GM21367 (cell line): Measurements from ENCODE around the gene TRIO.
A peak's percentile ranks its signal among the peaks of the same experiment; 100 is the strongest.
"Not testable (repeated sequence)": the region's sequence is repeated elsewhere in the genome, so short reads cannot be mapped to it uniquely, and the experiment has no call there.

Source experiments
- ATAC-seq: cut with Tn5 transposase; IDR thresholded peaks from one replicate; pipeline ENCODE4 v1.9.1; 2021; ENCODE audit not compliant: unreplicated experiment

Gene TRIO

DNA sequence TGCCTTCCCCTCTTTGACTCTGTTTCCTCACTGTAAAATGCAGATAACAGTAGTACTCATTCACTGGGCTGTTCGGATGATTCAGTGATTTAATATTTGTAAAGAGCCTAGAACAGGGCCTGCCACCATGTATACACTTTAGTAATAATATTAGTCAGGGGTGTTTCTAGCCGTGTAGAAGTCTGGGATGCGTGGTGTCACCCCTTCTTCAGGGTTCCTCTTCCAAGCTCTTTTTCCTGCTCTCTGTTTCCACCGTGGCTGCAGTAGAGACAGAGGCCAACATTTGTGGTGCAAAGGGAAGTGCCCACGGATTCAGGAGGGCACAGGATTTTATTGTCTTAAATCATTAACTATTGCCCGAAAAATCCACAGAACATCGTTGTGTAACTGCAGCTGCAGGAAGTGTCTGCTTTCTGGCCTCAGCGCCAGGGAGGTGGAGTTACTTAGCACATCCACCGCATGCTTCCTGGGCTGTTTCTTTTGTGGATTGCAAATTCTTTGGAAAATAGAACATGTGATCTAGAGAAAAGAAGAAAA is 61.7 kb downstream of the TRIO start:
- ATAC-seq = no peak

DNA sequence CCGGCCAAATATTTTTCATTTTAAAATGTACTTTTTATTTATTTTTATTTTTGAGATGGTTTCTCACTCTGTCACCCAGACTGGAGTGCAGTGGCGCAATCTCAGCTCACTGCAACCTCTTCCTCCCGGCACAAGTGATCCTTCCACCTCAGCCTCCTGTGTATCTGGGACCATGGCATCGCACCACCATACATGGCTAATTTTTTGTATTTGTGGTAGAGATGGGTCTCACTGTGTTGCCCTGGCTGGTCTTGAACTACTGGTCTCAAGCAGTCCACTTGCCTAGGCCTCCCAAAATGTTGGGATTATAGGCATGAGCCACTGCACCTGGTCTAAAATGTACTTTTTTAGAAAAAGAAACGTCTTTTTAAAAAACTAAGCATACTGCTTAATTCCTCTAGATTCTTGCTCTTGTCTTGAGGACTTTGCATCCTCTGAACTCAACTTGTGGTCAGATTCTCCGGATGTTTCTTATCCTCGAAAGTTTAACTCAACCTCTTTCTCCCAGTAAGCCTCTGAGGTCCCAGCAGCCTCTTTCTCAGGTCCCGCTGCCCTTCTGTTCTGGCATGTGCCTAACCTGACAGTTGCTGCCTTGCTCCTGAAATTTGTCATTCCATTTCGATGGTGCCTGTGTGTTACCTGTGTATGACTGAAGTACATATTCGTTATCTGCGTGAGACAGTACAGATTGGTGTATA is 63.0 kb downstream of the TRIO start:
- ATAC-seq = no peak

- not testable (repeated sequence) for ATAC-seq
These were observed 64.3 kb downstream of the TRIO start for GRCh38 chr5:14207428-14207827.

DNA sequence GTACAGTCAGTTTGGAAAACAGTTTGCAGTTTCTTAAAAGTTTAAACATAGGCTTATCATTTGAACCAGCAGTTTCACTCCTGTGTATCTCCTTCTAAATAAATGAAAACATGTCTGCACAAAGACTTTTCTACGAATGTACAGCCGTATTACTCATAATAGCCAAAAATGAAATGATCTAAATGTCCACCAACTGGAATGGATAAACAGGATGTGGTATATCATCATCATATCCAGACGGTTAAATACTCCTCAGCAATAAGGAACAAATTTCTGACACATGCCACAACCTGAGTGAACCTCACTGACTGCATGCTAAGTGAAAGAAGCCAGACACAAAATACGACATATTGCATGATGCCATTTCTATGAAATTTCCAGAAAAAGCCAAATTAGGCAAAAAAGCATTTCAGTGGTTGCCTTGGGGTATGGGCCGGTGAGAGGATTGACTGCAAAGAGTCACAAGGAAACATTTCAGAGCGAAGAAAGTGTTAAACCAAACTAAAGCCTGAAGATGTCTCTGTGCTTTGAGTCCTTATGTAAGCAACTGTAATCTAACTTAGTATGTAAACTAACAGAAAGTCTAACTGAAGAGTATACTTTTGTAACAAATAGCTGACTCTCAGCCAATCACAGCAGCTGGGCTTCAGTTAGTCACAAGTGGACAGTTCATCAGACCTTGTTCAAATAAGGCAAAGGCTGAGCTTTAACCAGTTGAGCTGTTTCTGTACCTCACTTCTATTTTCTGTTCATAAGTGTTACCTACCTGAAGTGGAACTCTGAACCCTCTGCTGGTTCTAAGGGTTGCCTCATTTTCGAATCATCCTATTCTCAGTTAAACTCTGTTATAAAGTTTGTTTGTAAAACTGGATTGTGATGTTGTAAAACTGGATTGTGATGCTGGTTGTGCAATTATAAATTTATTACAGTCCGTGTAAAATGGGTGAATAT is 65.2 kb downstream of the TRIO start:
- peak; percentile 48 for ATAC-seq

- no peak for ATAC-seq
These were observed 66.2 kb downstream of the TRIO start for GRCh38 chr5:14209222-14209822.

- no peak for ATAC-seq
These were observed 66.7 kb downstream of the TRIO start for GRCh38 chr5:14209836-14210235.

GRCh38 chr5:14210729-14211128 is 67.6 kb downstream of the TRIO start:
- no peak for ATAC-seq

DNA sequence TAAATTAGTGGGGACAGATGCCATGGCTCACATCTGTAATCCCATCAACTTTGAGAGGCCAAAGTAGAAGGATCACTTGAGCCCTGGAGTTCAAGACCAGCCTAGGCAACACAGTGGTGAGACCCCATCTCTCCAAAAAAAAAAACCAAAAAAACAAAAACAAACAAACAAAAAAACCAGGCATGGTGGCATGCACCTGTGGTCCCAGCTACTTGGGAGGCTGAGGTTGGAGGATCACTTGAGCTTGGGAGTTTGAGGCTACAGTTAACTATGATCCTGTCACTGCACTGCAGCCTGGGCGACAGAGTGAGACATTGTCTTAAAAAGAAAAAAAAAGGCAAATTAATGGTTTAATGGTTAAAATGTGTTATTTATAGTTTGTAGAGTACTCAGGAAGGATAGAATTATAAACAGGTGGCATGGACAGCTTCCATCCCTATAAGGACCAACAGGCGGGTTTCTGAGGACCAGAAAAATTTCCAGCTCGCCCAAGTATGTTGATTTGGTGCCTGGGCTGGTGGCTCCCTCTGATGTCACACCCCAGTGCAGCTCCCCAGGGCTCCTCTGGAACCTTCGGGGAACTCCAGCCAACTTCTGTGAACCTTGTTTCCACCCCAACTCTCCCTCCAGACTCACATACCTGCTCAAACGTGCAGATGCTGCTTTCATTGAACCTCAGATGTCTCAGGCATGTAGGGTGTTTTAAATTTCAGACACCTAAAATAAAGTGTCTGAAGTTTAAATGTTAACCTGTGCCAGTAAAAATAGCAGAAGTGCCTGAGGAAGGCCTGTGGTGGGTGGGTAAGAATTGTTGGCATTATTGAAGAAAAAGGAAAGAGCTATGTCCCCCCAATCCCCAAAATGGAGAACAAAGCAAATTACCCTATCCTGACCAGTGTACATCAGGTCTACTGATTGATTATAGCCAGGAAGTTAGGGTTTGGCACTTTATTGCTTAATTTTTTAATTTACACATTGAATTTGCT is 69.0 kb downstream of the TRIO start:
- ATAC-seq = no peak

DNA sequence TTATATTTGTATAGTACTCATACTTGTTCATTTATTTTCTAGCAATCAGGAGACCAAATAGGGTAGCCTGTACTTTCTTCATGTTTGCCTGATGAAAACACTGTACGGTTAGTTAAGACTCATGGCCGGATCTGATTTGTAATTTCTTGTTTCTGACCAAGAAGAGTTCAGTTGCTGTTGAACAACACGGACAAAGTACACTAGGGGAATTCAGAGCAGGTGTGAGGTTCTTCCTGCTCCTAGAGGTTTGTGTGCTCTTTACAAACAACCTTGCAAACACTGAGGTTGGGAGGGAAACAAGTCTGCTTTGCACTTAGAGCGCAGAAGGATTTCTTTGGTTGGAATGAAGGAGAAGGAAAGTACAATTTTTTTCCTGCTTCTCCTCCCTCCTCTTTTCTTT is 69.7 kb downstream of the TRIO start:
- ATAC-seq = peak; percentile 33

DNA sequence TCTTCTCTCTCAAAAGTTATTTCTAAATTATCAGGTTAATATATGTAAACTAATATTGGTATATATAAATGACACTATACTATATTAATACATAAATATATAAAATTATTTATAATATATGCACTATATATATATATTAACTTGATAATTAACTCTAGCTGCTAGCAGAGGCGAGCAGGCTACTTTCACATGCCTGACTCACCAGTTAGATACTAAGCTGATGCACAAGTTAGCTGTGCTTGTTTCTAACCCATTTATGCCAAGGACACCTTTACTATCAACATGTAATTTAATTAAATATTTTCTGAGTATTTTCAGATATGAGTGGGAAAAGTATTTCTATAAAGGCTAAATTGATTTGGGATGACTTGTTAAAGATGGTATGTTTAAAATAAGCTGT is 70.1 kb downstream of the TRIO start:
- no peak for ATAC-seq

GRCh38 chr5:14213813-14214585 is 70.9 kb downstream of the TRIO start:
- ATAC-seq = no peak

GRCh38 chr5:14215901-14216300 is 72.8 kb downstream of the TRIO start:
- ATAC-seq = no peak

GRCh38 chr5:14216372-14216771 is 73.2 kb downstream of the TRIO start:
- no peak for ATAC-seq

- no peak for ATAC-seq
These were observed 73.8 kb downstream of the TRIO start for GRCh38 chr5:14216902-14217301.

DNA sequence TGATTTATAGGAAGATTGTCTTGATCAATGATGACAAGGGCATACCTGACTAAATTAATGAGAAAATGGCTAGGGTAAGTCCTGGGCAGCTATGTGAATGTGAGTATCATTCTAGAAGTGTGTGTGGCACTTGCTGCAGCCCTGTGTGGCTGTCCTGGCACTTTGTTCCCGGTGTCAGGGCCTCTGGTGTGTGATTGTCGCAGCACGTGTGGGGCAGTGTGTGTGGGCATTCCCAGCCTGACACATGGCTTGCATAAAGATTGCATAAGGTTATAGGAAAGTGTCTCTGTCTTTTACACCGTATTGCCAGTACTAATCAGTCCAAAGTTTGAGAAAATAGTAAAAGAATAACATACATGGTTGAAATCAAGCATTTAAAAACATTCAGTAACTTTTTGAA is 74.4 kb downstream of the TRIO start:
- ATAC-seq = no peak

- no peak for ATAC-seq
These were observed 74.9 kb downstream of the TRIO start for GRCh38 chr5:14218011-14218410.

- ATAC-seq = no peak
These were observed 75.3 kb downstream of the TRIO start for GRCh38 chr5:14218480-14218879.

DNA sequence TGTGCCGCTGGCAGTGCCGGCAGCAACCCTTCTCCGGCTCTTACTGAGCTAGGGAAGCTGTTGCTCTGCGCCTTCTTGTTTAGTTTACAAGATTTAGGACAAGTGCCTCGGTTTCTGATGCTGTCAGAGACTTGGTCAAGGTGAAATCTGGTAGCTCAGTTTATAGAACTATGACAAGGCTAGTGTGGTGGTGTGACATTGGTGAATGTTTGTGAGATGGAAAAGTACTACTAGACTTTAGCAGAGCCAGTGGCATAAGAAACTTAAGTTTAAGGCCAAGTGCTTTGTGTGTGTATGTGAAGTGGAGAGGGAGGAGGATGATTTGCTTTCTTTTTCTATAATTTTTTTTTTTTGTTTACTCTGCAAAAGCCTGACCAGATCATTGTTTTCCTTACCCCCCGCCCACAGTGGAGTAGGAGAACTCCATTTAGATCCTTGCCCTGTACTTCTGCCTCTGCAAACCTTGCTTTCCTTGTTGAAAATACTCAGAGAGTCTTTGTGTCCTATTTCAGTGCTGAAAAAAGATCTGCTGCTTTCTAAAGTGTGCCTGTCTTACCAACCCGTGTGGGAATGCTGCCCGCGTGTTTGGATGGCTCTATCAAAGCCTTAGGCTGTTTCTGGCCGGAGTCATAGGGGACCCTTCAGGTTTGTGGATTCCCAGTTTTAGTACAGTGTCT is 75.9 kb downstream of the TRIO start:
- no peak for ATAC-seq
